ENCODE data around the gene RAD9A. TPM values are rescaled to one million over a fixed set of nuclear protein-coding genes. Genes with fewer than 3 reads are reported as not detected.
A peak's percentile ranks its signal among the peaks of the same experiment; 100 is the strongest.

The RAD9A gene
- total and polyA plus RNA-seq, 9 of the 15 experiments (the other 6 are each of a cell fraction or from before 2014, with no cell fraction given), result 1.4 to 41.2 (median 16.1) TPM

DNA sequence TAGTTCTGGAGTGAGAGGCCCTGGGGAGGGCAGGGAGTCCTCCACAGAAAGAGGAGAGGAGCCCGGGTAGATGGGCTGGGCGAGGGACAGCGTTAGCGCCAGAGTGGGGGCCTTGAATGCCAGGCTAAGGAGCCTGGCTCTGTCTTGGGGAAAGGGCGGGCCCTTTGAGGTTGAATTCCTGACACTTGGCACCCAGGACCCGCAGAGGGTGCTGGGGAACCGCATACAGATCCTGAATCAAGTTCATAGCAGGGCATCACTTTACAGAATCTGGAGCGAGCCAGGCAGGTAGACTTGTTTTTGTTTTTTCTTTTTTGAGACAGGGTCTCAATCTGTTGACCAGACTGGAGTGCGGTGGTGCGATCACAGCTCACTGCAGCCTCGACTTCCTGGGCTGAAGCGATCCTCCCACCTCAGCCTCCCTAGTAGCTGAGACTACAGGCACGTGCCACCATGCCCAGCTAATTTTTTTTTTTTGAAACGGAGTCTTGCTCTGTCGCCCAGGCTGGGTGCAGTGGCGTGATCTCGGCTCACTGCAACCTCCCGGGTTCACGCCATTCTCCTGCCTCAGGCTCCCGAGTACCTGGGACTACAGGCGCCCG is 29.7 kb downstream of the RAD9A start:
- Histone ChIP-seq H3K4me2 (ENCODE audit: insufficient read depth, low read length) (peak overlapping the region; percentile 37), H3K27me3 (ENCODE audit: control insufficient read depth in 2 of 2, insufficient read depth in 2 of 2, low read length in 2 of 2) (no peaks in the 10 kb centered on the region), H3K36me3 (ENCODE audit: control insufficient read depth, insufficient read depth, low read length) (no peaks in the 10 kb centered on the region), H3K79me2 (ENCODE audit: control insufficient read depth, insufficient read depth, low read length) (peaks cover 8% of the 10 kb centered on the region; the same call in 1 of the 3 replicates), H3K9me3 (replicated peaks; ENCODE audit: control insufficient read depth, insufficient read depth, low read depth, low read length) (no peaks in the 10 kb centered on the region), H3K4me3 (peak overlapping the region; percentile 62), H2AFZ (ENCODE audit: low read depth, low read length) (peak overlapping the region; percentile 80), H4K20me1 (replicated peaks; ENCODE audit: control insufficient read depth, insufficient read depth, low read length) (no peaks in the 10 kb centered on the region), H3K4me1 (replicated peaks in 1 of 2; ENCODE audit: control insufficient read depth in 2 of 2, insufficient read depth in 2 of 2, low read length in 2 of 2) (peaks cover 6 to 62% of the 10 kb centered on the region in 2 experiments), H3K27ac (ENCODE audit: extremely low read depth, low read depth, low read length) (no peak overlapping the region), H3K9ac (ENCODE audit: insufficient read depth in 1 of 2, low read depth in 2 of 2, low read length in 2 of 2) (peak overlapping the region in 1 of 2 experiments; percentile 90; a peak in 2 of 4 replicates), H3K9me1 (ENCODE audit: control insufficient read depth, insufficient read depth, low read length) (no peaks in the 10 kb centered on the region)
- DNase-seq (ENCODE audit: extremely low read depth in 1 of 4, low spot score in 3 of 4), result no peak
- in situ Hi-C loops (cut with MboI), result no loop called here
- intact Hi-C loops (cut with micrococcal nuclease), result loop anchor here (5.0 kb wide), 1 partner anchor 46 kb away; the partner anchor contains the start of gene TMEM134
- 63% methylated on average over 16 of the region's 22 CpGs for WGBS (ENCODE audit: insufficient coverage, low coverage, missing lambda C conversion rate)
- BruUV-seq (replicated peaks), result no TSS peak
- no peak for FAIRE-seq
- POLR2A ChIA-PET, result interaction anchor here (0.7 to 2.1 kb wide), 3 partner anchors 9 to 184 kb away, joined by 4 to 10 read pairs (median 4); partner anchors contain the start of gene PPP1CA
- no peak for ATAC-seq
- TF ChIP-seq, protein P1, sequence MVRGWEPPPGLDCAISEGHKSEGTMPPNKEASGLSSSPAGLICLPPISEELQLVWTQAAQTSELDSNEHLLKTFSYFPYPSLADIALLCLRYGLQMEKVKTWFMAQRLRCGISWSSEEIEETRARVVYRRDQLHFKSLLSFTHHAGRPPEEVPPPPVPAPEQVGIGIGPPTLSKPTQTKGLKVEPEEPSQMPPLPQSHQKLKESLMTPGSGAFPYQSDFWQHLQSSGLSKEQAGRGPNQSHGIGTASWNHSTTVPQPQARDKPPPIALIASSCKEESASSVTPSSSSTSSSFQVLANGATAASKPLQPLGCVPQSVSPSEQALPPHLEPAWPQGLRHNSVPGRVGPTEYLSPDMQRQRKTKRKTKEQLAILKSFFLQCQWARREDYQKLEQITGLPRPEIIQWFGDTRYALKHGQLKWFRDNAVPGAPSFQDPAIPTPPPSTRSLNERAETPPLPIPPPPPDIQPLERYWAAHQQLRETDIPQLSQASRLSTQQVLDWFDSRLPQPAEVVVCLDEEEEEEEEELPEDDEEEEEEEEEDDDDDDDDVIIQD (CRISPR knock-in tag; IDR thresholded peaks at IDR 0.05), result no peak
- TF ChIP-seq, protein P2, sequence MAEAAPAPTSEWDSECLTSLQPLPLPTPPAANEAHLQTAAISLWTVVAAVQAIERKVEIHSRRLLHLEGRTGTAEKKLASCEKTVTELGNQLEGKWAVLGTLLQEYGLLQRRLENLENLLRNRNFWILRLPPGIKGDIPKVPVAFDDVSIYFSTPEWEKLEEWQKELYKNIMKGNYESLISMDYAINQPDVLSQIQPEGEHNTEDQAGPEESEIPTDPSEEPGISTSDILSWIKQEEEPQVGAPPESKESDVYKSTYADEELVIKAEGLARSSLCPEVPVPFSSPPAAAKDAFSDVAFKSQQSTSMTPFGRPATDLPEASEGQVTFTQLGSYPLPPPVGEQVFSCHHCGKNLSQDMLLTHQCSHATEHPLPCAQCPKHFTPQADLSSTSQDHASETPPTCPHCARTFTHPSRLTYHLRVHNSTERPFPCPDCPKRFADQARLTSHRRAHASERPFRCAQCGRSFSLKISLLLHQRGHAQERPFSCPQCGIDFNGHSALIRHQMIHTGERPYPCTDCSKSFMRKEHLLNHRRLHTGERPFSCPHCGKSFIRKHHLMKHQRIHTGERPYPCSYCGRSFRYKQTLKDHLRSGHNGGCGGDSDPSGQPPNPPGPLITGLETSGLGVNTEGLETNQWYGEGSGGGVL (CRISPR knock-in tag; IDR thresholded peaks at IDR 0.05), result no peak
- TF ChIP-seq MCM5 (IDR thresholded peaks at IDR 0.05; ENCODE audit: low read depth) (no peak), SP1 (CRISPR knock-in tag; IDR thresholded peaks at IDR 0.05) (peak; percentile 31; the same call in 1 of the 2 replicates), RBFOX2 (IDR thresholded peaks at IDR 0.05; ENCODE audit: low read depth, low read length) (no peak), KDM4B (IDR thresholded peaks at IDR 0.05; ENCODE audit: borderline replicate concordance in 2 of 2, low read depth in 1 of 2) (no peak), ZNF121 (CRISPR knock-in tag; conservative IDR thresholded peaks at IDR 0.05) (peak; percentile 0; the same call in 1 of the 2 replicates), DACH1 (IDR thresholded peaks at IDR 0.05; ENCODE audit: partially characterized antibody) (no peak), CREB1 (IDR thresholded peaks at IDR 0.05) (no peak), CREB1 (CRISPR knock-in tag; IDR thresholded peaks at IDR 0.05) (0 out of 2 replicates have a peak, but pooled peaks have one; percentile 3), GABPB1 (CRISPR knock-in tag; IDR thresholded peaks at IDR 0.05) (0 out of 2 replicates have a peak, but pooled peaks have one; percentile 30)
- CTCF ChIA-PET (ENCODE audit: low intra/inter-chr PET ratio), result no interaction called here
